ENCODE data around the gene HNRNPR. TPM values are rescaled to one million over a fixed set of nuclear protein-coding genes. Genes with fewer than 3 reads are reported as not detected.

The HNRNPR gene
- total and polyA plus RNA-seq, 2 of the 8 experiments (the other 6 are each of a cell fraction or from before 2014, with no cell fraction given), result 110 to 214 TPM

DNA sequence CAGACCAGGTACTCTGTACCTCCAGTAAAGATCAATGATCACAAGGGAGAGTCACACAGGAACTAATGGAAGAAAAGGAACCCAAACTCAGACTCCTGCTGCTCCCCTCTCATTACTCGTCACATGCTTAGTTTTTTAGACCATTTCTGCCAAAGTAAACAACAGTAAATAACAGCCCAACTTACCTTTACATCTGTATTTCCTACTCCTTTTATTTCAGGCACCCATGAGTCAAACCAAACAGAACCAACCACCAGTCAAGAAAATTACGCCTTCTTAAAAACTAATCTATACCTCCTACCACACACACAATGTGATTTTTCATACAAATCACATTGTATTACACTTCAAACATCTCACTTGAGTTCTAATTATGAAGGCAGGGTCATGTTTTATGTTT lies 65.4 kb downstream of the HNRNPR start (continued):
- TF ChIP-seq, protein P1, sequence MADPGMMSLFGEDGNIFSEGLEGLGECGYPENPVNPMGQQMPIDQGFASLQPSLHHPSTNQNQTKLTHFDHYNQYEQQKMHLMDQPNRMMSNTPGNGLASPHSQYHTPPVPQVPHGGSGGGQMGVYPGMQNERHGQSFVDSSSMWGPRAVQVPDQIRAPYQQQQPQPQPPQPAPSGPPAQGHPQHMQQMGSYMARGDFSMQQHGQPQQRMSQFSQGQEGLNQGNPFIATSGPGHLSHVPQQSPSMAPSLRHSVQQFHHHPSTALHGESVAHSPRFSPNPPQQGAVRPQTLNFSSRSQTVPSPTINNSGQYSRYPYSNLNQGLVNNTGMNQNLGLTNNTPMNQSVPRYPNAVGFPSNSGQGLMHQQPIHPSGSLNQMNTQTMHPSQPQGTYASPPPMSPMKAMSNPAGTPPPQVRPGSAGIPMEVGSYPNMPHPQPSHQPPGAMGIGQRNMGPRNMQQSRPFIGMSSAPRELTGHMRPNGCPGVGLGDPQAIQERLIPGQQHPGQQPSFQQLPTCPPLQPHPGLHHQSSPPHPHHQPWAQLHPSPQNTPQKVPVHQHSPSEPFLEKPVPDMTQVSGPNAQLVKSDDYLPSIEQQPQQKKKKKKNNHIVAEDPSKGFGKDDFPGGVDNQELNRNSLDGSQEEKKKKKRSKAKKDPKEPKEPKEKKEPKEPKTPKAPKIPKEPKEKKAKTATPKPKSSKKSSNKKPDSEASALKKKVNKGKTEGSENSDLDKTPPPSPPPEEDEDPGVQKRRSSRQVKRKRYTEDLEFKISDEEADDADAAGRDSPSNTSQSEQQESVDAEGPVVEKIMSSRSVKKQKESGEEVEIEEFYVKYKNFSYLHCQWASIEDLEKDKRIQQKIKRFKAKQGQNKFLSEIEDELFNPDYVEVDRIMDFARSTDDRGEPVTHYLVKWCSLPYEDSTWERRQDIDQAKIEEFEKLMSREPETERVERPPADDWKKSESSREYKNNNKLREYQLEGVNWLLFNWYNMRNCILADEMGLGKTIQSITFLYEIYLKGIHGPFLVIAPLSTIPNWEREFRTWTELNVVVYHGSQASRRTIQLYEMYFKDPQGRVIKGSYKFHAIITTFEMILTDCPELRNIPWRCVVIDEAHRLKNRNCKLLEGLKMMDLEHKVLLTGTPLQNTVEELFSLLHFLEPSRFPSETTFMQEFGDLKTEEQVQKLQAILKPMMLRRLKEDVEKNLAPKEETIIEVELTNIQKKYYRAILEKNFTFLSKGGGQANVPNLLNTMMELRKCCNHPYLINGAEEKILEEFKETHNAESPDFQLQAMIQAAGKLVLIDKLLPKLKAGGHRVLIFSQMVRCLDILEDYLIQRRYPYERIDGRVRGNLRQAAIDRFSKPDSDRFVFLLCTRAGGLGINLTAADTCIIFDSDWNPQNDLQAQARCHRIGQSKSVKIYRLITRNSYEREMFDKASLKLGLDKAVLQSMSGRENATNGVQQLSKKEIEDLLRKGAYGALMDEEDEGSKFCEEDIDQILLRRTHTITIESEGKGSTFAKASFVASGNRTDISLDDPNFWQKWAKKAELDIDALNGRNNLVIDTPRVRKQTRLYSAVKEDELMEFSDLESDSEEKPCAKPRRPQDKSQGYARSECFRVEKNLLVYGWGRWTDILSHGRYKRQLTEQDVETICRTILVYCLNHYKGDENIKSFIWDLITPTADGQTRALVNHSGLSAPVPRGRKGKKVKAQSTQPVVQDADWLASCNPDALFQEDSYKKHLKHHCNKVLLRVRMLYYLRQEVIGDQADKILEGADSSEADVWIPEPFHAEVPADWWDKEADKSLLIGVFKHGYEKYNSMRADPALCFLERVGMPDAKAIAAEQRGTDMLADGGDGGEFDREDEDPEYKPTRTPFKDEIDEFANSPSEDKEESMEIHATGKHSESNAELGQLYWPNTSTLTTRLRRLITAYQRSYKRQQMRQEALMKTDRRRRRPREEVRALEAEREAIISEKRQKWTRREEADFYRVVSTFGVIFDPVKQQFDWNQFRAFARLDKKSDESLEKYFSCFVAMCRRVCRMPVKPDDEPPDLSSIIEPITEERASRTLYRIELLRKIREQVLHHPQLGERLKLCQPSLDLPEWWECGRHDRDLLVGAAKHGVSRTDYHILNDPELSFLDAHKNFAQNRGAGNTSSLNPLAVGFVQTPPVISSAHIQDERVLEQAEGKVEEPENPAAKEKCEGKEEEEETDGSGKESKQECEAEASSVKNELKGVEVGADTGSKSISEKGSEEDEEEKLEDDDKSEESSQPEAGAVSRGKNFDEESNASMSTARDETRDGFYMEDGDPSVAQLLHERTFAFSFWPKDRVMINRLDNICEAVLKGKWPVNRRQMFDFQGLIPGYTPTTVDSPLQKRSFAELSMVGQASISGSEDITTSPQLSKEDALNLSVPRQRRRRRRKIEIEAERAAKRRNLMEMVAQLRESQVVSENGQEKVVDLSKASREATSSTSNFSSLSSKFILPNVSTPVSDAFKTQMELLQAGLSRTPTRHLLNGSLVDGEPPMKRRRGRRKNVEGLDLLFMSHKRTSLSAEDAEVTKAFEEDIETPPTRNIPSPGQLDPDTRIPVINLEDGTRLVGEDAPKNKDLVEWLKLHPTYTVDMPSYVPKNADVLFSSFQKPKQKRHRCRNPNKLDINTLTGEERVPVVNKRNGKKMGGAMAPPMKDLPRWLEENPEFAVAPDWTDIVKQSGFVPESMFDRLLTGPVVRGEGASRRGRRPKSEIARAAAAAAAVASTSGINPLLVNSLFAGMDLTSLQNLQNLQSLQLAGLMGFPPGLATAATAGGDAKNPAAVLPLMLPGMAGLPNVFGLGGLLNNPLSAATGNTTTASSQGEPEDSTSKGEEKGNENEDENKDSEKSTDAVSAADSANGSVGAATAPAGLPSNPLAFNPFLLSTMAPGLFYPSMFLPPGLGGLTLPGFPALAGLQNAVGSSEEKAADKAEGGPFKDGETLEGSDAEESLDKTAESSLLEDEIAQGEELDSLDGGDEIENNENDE (IDR thresholded peaks at IDR 0.05; ENCODE audit: insufficient replicate concordance, low read length), result no peak
- TF ChIP-seq NRF1 (IDR thresholded peaks at IDR 0.05; ENCODE audit: low read depth, low read length), result no peak
- no peak for TF ChIP-seq GABPA (IDR thresholded peaks at IDR 0.05; ENCODE audit: borderline replicate concordance, insufficient read depth, low read length)
- no peak for TF ChIP-seq TBP (IDR thresholded peaks at IDR 0.05; ENCODE audit: low read depth, low read length)
- no peak for TF ChIP-seq RNF2 (IDR thresholded peaks at IDR 0.05; ENCODE audit: borderline replicate concordance, low read depth, low read length, missing control alignments, poor library complexity, severe bottlenecking)
